ENCODE data around the gene LHPP.

The LHPP gene

GRCh38 chr10:124491105-124491504 lies 29.5 kb downstream of the LHPP start (continued):
- TF ChIP-seq, protein P1, sequence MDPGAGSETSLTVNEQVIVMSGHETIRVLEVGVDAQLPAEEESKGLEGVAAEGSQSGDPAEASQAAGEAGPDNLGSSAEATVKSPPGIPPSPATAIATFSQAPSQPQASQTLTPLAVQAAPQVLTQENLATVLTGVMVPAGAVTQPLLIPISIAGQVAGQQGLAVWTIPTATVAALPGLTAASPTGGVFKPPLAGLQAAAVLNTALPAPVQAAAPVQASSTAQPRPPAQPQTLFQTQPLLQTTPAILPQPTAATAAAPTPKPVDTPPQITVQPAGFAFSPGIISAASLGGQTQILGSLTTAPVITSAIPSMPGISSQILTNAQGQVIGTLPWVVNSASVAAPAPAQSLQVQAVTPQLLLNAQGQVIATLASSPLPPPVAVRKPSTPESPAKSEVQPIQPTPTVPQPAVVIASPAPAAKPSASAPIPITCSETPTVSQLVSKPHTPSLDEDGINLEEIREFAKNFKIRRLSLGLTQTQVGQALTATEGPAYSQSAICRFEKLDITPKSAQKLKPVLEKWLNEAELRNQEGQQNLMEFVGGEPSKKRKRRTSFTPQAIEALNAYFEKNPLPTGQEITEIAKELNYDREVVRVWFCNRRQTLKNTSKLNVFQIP (CRISPR knock-in tag; IDR thresholded peaks at IDR 0.05; ENCODE audit: borderline replicate concordance, low read depth): no peak
- no peak for TF ChIP-seq PATZ1 (CRISPR knock-in tag; IDR thresholded peaks at IDR 0.05; ENCODE audit: borderline replicate concordance)
- TF ChIP-seq PPARA (CRISPR knock-in tag; IDR thresholded peaks at IDR 0.05; ENCODE audit: borderline replicate concordance): no peak
- TF ChIP-seq ZFP3 (CRISPR knock-in tag; IDR thresholded peaks at IDR 0.05): no peak

DNA sequence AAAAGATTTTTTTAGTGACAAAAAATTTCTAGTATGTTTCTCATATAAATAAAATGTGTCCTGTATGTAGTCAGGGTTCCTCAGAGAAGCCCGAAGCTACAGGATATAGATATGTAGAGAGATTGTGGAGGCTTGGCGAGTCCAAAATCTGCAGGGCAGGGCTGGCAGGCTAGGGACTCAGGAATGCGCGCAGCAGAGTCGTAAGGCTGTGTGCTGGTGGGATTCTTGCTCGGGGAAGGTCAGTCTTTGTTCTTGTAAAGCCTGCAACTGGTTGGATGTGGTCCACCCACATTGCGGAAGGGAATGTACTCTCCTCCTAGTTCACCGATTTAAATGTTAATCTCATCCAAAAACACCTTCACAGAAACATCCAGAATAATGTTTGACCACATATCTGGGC lies 30.6 kb downstream of the LHPP start:
- no peak for ATAC-seq

GRCh38 chr10:124493214-124493882 lies 31.7 kb downstream of the LHPP start:
- TF ChIP-seq SNAI2 (CRISPR knock-in tag; IDR thresholded peaks at IDR 0.05) (no peak), CSRNP3 (CRISPR knock-in tag; IDR thresholded peaks at IDR 0.05) (no peak), ZNF565 (CRISPR knock-in tag; conservative IDR thresholded peaks at IDR 0.05; ENCODE audit: low read depth) (no peak), OSR1 (CRISPR knock-in tag; IDR thresholded peaks at IDR 0.05) (no peak), ISL1 (CRISPR knock-in tag; IDR thresholded peaks at IDR 0.05) (no peak), BACH2 (CRISPR knock-in tag; IDR thresholded peaks at IDR 0.05; ENCODE audit: borderline replicate concordance) (no peak)
- no peak for ATAC-seq

More for the DNA sequence above, 30.6 kb downstream of the LHPP start:
- TF ChIP-seq CSRNP3 (CRISPR knock-in tag; IDR thresholded peaks at IDR 0.05) (no peak), ISL1 (CRISPR knock-in tag; IDR thresholded peaks at IDR 0.05) (no peak), ZNF70 (CRISPR knock-in tag; IDR thresholded peaks at IDR 0.05) (no peak), TOX (CRISPR knock-in tag; IDR thresholded peaks at IDR 0.05; ENCODE audit: borderline replicate concordance) (no peak), ESRRG (CRISPR knock-in tag; IDR thresholded peaks at IDR 0.05) (no peak)
- TF ChIP-seq, protein P2, sequence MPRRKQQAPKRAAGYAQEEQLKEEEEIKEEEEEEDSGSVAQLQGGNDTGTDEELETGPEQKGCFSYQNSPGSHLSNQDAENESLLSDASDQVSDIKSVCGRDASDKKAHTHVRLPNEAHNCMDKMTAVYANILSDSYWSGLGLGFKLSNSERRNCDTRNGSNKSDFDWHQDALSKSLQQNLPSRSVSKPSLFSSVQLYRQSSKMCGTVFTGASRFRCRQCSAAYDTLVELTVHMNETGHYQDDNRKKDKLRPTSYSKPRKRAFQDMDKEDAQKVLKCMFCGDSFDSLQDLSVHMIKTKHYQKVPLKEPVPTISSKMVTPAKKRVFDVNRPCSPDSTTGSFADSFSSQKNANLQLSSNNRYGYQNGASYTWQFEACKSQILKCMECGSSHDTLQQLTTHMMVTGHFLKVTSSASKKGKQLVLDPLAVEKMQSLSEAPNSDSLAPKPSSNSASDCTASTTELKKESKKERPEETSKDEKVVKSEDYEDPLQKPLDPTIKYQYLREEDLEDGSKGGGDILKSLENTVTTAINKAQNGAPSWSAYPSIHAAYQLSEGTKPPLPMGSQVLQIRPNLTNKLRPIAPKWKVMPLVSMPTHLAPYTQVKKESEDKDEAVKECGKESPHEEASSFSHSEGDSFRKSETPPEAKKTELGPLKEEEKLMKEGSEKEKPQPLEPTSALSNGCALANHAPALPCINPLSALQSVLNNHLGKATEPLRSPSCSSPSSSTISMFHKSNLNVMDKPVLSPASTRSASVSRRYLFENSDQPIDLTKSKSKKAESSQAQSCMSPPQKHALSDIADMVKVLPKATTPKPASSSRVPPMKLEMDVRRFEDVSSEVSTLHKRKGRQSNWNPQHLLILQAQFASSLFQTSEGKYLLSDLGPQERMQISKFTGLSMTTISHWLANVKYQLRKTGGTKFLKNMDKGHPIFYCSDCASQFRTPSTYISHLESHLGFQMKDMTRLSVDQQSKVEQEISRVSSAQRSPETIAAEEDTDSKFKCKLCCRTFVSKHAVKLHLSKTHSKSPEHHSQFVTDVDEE (CRISPR knock-in tag; IDR thresholded peaks at IDR 0.05): no peak

GRCh38 chr10:124494046-124494807 lies 32.6 kb downstream of the LHPP start:
- TF ChIP-seq PATZ1 (CRISPR knock-in tag; IDR thresholded peaks at IDR 0.05; ENCODE audit: borderline replicate concordance): no peak
- ATAC-seq: no peak

Data from SK-N-SH treated with all-trans-retinoic acid at 6 μM for 48 hours (cell line).